Thoracic aorta (tissue), 2 donors: Measurements from ENCODE around the gene RAMP3. TPM values are rescaled to one million over a fixed set of nuclear protein-coding genes. Genes with fewer than 3 reads are reported as not detected.

Source experiments
- ATAC-seq: fragments of 150-250 bp; one replicate; pipeline ENCODE4 v1.8.0; 2017; ENCODE audit warnings: low read depth; ENCODE audit not compliant: insufficient number of reproducible peaks, low FRiP score
- DNase-seq: peaks from one replicate; pipeline ENCODE4 v3.0.0-alpha.2; 2020; ENCODE audit warnings: low spot score
- H3K27ac ChIP-seq, 2 donors: fragments of 200-600 bp; sonication (generic); 1 replicate in 1 of 2; 2 replicates in 1 of 2; pipeline ENCODE4 v1.5.1; 2016; ENCODE audit warnings: mild to moderate bottlenecking in 2 of 2, moderate library complexity in 2 of 2
- H3K27me3 ChIP-seq: fragments of 200-600 bp; sonication (generic); replicated peaks from 2 replicates; pipeline ENCODE4 v1.6.0; 2016; ENCODE audit warnings: mild to moderate bottlenecking; ENCODE audit not compliant: insufficient read depth
- H3K36me3 ChIP-seq: fragments of 200-600 bp; sonication (generic); one replicate; pipeline ENCODE4 v1.5.1; 2016
- H3K4me1 ChIP-seq, 2 donors: fragments of 200-600 bp; sonication (generic); 1 replicate in 1 of 2; 2 replicates in 1 of 2; pipeline versions ENCODE4 v1.5.1 to v1.6.0; 2016; ENCODE audit warnings: low read depth in 2 of 2, mild to moderate bottlenecking in 1 of 2; ENCODE audit not compliant: control insufficient read depth in 1 of 2
- H3K4me3 ChIP-seq: fragments of 200-600 bp; sonication (generic); 2 replicates; pipeline ENCODE4 v1.5.1; 2016; ENCODE audit warnings: mild to moderate bottlenecking
- H3K9me3 ChIP-seq: fragments of 200-600 bp; sonication (generic); 2 replicates; pipeline ENCODE4 v1.5.1; 2016
- total RNA-seq, 2 donors: library from RNA; depleted of rRNA; stranded (reverse); fragments of >200 nt; gene quantifications; one replicate each; pipeline versions ENCODE4 v1.1.0 to v1.2.3, GENCODE V29; 2016
- TF ChIP-seq, protein P1 (sequence below): fragments of 200-600 bp; sonication (generic); IDR thresholded peaks from one replicate; pipeline ENCODE4 v1.5.1; 2019; ENCODE audit warnings: antibody characterized with exemption

RAMP3 gene
- total RNA-seq, 2 donors from 2014 or later = 76.5 to 123 TPM

DNA sequence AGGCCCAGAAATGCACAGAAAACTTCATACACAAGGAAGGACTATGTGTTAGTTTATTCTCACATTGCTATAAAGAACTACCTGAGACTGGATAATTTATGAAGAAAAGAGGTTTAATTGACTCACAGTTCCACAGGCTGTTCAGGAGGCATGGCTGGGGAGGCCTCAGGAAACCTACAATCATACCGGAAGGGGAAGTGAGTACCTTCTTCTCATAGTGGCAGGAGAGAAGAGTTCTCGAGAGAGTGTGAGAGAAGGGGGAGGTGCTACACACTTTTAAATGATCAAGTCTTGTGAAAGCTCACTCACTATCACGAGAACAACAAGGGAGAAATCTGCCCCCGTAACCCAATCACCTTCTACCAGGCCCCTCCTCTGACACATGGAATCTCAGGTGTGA, 16.8 kb upstream of the RAMP3 start:
- no peaks in the 10 kb centered on the region for H3K9me3 ChIP-seq
- TF ChIP-seq, protein P1, sequence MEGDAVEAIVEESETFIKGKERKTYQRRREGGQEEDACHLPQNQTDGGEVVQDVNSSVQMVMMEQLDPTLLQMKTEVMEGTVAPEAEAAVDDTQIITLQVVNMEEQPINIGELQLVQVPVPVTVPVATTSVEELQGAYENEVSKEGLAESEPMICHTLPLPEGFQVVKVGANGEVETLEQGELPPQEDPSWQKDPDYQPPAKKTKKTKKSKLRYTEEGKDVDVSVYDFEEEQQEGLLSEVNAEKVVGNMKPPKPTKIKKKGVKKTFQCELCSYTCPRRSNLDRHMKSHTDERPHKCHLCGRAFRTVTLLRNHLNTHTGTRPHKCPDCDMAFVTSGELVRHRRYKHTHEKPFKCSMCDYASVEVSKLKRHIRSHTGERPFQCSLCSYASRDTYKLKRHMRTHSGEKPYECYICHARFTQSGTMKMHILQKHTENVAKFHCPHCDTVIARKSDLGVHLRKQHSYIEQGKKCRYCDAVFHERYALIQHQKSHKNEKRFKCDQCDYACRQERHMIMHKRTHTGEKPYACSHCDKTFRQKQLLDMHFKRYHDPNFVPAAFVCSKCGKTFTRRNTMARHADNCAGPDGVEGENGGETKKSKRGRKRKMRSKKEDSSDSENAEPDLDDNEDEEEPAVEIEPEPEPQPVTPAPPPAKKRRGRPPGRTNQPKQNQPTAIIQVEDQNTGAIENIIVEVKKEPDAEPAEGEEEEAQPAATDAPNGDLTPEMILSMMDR = no peak
- H3K4me3 ChIP-seq = no peak overlapping the region
- H3K36me3 ChIP-seq = no peaks in the 10 kb centered on the region
- H3K4me1 ChIP-seq = no peaks in the 10 kb centered on the region
- no peak overlapping the region for H3K27ac ChIP-seq
- H3K27me3 ChIP-seq = no peaks in the 10 kb centered on the region
- DNase-seq = no peak
- ATAC-seq = no peak

DNA sequence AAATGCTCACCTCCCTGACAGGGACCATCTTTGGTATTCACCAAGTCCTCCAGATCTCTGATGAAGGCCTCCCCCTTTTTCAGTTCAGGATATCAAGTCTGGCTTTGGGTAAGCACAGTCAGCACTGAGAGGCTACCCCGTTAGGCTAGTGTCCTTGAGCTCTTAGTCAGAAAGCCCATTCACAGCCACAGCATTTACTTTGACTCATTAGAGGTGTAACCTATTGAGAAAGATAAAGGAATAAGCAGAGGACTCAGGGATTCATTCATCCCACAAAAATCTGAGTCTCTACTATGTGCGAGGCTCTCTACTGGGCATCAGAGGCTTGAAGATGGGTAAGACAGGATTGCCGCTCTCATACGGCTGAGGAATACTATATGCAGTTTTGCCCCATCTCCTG, 14.0 kb upstream of the RAMP3 start:
- ATAC-seq = no peak
- Histone ChIP-seq H3K9me3 (no peaks in the 10 kb centered on the region), H3K36me3 (no peaks in the 10 kb centered on the region), H3K4me3 (no peak overlapping the region), H3K4me1 (no peaks in the 10 kb centered on the region), H3K27me3 (no peaks in the 10 kb centered on the region), H3K27ac (no peak overlapping the region)
- no peak for DNase-seq
- TF ChIP-seq, protein P1 = no peak

DNA sequence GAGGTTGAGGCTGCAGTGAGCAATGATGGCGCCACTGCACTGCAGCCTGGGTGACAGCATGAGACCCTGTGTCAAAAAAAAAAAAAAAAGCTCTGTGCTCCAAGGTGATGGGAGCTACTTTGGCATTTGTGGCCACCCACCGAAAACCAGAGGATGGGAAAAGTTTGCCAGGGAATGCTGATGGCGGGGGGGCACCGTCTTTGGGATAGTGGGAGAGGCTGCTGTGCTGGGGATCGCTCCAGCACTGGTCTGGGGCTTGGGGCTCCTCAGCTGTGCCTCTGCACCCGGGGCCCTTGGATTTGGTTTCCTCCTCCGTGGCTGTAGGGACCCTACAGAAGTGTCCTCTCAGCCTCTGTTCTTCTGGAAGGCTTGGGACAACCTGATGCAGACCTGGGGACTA, 11.7 kb upstream of the RAMP3 start:
- no peaks in the 10 kb centered on the region for H3K27me3 ChIP-seq
- no peak overlapping the region for H3K4me3 ChIP-seq
- no peaks in the 10 kb centered on the region for H3K9me3 ChIP-seq
- ATAC-seq = no peak
- no peaks in the 10 kb centered on the region for H3K36me3 ChIP-seq
- no peak overlapping the region for H3K27ac ChIP-seq
- TF ChIP-seq, protein P1 = no peak
- no peak for DNase-seq
- H3K4me1 ChIP-seq = no peaks in the 10 kb centered on the region

DNA sequence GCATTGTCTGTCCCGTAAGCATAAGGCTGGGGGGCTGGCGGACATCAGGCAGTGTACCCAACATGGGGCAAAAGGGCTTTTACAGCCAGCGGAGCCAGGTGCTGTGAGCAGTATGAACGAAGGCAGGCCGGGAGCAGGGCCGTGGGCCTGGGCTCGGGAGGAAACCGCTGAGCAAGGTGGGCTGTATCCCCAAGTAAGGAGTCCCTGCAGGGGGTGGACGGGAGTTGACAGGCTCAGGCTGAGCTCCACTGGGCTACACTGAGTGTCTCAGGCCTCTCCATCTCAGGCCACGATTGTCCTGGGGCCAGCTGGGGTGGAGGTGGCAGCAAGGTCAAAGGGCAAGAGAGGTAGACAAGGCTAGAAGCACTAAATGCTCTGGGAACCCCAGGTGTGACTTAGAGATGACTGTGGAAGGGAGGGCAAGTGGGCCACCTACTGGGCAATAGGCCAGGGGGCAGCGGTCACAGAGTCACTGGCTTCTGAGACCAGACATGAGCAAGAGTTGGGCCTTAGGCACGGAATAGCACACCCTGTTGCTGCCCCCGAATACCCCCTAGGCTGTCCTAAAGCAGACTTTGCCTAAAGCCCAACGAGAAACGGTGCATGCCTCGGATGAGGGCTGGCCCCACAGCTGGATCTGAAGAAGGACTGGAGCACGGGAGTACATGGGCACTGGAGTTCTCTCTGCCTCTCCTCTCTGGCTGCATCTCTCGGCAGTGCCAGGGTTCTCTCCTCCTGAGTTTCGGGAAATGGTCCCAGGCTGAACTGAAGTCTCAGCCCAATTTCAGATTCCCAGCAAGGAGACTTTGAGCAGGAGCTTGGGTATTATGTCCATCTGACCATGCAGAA, 10.8 kb upstream of the RAMP3 start:
- H3K27me3 ChIP-seq = no peaks in the 10 kb centered on the region

DNA sequence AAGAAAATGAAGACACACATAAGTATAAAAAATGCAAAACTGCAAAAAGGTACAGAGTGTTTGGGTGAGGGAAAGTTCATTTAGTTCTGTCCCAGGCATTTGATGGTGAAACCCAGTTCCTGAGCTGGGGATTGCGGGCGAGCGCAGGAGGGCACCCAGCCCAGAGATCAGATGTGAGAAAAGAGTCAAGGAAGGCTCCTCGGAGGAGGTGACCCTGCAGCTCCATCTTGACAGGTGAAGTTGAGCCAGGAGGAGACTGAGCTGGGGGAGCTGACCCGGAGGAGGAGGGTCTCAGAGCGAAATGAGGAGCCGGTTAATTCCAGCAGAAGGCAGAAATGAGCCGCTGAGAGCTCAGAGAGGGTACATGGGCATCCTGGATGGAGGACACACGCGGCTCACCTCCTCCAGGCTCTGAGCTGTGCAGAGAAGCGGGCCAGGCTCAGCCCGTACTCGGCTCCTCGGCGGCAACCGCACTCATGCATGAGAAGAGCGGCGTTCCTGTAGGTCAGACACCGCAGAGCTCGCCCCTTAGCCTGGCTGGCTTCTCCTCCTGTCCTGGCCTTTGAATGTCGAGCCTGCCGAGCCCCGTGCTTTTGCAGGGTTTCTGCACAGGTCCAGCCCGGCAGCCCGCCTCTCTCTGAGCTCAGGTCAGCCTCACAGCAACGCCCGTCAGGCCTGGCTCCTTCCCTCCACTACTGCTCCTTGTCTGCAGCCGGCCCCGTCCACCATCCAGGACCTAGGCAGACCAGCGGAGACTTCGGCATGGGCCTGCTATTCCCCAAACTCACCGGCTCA, 9.5 kb upstream of the RAMP3 start:
- DNase-seq (no peak), ATAC-seq (no peak)
- Histone ChIP-seq H3K4me3 (no peak overlapping the region), H3K9me3 (no peaks in the 10 kb centered on the region), H3K4me1 (no peaks in the 10 kb centered on the region), H3K27me3 (no peaks in the 10 kb centered on the region), H3K27ac (no peak overlapping the region), H3K36me3 (no peaks in the 10 kb centered on the region)
- TF ChIP-seq, protein P1 = no peak

More for the DNA sequence above, 10.8 kb upstream of the RAMP3 start:
- no peaks in the 10 kb centered on the region for H3K36me3 ChIP-seq
- ATAC-seq = no peak
- TF ChIP-seq, protein P1 = no peak
- H3K4me1 ChIP-seq = no peaks in the 10 kb centered on the region
- H3K27ac ChIP-seq = no peak overlapping the region
- no peak overlapping the region for H3K4me3 ChIP-seq
- no peak for DNase-seq
- no peaks in the 10 kb centered on the region for H3K9me3 ChIP-seq
